Lower leg skin (tissue), 4 donors: Measurements from ENCODE around the gene MAMLD1. TPM values are rescaled to one million over a fixed set of nuclear protein-coding genes. Genes with fewer than 3 reads are reported as not detected.

Experiments
- DNase-seq, 2 donors: peaks; one replicate each; pipeline ENCODE4 v3.0.0-alpha.2; 2019; ENCODE audit warnings: low spot score in 2 of 2
- H3K4me3 ChIP-seq: fragments of 200-600 bp; sonication (generic); 2 replicates; pipeline ENCODE4 v1.5.1; 2017; ENCODE audit warnings: mild to moderate bottlenecking, low read depth; ENCODE audit not compliant: poor library complexity, severe bottlenecking
- POLR2A ChIP-seq, 2 donors: fragments of 450-650 bp; IDR thresholded peaks; one replicate each; pipeline ENCODE4 v1.6.1; 2016 to 2017; ENCODE audit warnings: antibody characterized with exemption in 2 of 2, mild to moderate bottlenecking in 1 of 2, moderate library complexity in 1 of 2
- WGBS, 2 donors: methylation state at CpG; one replicate each; pipeline ENCODE4 v1.1.5; 2018; 5-methylcytosine and 5-hydroxymethylcytosine counted together
- intact Hi-C: fragments of 100-400 bp; cut with DNase I; formaldehyde crosslinking; loops from one replicate; pipeline ENCODE4 v1.15.0; 2023; ENCODE audit warnings: low total_unique reads
- total RNA-seq, 4 donors: library from RNA; depleted of rRNA; stranded (reverse); fragments of >200 nt; gene quantifications; one replicate each; pipeline ENCODE4 v1.1.0, GENCODE V29; 2016
- TF ChIP-seq, protein P1 (sequence below), 3 donors: fragments of 450-650 bp; IDR thresholded peaks; one replicate each; pipeline ENCODE4 v1.5.1; 2016; ENCODE audit warnings: antibody characterized with exemption in 3 of 3, mild to moderate bottlenecking in 3 of 3, moderate library complexity in 2 of 3

Gene MAMLD1
- total RNA-seq, 4 donors from 2014 or later: 1.9 to 3.2 (median 2.6) TPM

DNA sequence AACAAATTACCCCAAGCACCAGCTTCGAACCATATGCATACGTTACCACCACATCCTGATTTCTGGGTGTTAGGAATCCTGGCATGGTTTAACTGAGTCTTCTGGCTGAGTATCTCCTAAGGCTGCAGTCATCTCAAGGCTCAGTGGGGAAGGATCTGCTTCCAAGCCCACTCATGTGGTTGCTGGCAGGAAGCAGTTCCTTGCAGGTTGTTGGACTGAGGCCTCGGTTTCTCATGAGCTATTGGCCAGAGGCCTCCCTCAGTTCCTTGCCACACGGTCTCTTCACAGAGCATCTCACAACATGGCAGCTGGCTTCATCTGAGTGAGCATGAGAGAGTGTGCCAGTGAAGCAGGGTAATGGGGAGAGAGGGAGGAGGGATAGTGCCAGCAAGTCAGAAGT is 109.2 kb downstream of the MAMLD1 start:
- intact Hi-C loops: no loop called here
- TF ChIP-seq POLR2A (IDR thresholded peaks at IDR 0.05): no peak
- TF ChIP-seq, protein P1, sequence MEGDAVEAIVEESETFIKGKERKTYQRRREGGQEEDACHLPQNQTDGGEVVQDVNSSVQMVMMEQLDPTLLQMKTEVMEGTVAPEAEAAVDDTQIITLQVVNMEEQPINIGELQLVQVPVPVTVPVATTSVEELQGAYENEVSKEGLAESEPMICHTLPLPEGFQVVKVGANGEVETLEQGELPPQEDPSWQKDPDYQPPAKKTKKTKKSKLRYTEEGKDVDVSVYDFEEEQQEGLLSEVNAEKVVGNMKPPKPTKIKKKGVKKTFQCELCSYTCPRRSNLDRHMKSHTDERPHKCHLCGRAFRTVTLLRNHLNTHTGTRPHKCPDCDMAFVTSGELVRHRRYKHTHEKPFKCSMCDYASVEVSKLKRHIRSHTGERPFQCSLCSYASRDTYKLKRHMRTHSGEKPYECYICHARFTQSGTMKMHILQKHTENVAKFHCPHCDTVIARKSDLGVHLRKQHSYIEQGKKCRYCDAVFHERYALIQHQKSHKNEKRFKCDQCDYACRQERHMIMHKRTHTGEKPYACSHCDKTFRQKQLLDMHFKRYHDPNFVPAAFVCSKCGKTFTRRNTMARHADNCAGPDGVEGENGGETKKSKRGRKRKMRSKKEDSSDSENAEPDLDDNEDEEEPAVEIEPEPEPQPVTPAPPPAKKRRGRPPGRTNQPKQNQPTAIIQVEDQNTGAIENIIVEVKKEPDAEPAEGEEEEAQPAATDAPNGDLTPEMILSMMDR (IDR thresholded peaks at IDR 0.05): no peak
- no peak for DNase-seq
- H3K4me3 ChIP-seq: no peak overlapping the region
- 85 to 100% methylated on average over 4 of the region's 4 CpGs for WGBS, 2 donors

DNA sequence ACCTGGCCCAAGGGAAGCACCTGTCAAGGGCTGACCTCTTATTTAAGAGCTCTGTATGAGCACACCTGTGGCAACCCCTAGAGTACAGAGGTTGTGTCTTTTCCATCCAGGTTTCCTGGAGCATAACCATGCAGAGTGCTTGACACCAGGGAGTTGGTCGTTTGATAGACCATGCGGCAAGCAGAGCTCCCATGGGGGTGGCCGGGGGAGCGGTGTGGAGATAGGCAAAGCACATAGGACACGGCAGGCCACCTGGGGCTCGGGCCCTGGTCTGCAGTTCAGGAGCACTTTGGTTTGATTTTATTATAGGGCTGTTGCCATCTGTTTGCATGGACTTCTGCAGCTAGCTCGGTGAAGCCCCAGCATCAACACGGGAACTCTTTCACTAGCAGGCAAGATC is 110.3 kb downstream of the MAMLD1 start:
- no peak overlapping the region for H3K4me3 ChIP-seq
- intact Hi-C loops: no loop called here
- TF ChIP-seq, protein P1 (IDR thresholded peaks at IDR 0.05): no peak
- TF ChIP-seq POLR2A (IDR thresholded peaks at IDR 0.05): no peak
- WGBS, 2 donors: 92 to 95% methylated on average over 7 to 8 of the region's 8 CpGs
- no peak for DNase-seq

DNA sequence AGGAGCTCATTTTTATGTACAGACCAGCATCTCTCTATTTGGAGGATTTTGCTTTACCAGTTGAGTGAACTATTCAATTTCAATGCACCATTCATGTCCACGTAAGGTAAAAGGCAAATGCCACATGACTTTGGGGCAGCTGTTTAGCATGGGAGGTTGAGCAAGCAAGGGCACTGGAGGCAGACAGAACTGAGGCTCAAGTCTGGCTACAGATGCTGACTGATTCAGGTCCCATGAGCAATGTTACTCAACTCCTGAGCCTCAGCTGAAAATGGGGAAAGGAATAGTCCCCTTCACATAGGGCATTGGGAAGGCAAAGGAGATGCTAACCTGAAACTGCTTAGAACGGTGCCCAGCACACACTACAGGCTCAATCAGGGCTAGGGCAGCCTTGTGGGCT is 112.3 kb downstream of the MAMLD1 start:
- no peak overlapping the region for H3K4me3 ChIP-seq
- 48 to 90% methylated on average over 2 of the region's 2 CpGs for WGBS, 2 donors
- TF ChIP-seq, protein P1 (IDR thresholded peaks at IDR 0.05): no peak
- TF ChIP-seq POLR2A (IDR thresholded peaks at IDR 0.05): no peak
- intact Hi-C loops: no loop called here
- no peak for DNase-seq

DNA sequence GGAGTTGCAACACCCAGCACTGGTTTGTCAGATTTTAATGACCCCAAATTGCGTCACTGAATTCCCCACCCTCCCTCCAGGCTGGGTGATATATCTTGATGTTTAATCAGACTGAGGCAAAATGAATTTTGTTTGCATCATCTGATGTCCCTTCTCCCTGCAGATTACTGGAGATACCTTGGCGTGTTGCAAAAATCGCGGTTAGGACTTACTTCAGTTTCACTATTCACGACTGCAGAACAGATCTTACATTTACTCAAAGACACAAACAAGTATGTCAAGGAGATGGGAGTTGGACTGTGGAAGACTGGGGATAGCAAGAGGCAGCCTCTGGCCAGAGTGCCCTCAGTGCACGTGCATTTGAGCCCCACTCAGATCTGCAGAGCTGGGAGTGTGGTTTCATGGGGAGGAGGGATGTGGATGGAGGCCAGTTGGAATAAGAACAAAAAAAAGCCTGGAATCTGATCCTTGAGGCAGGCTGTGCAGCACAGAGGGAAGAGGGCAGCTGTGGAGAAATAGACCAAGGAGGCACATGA is 113.1 kb downstream of the MAMLD1 start:
- intact Hi-C loops: no loop called here
- TF ChIP-seq, protein P1 (IDR thresholded peaks at IDR 0.05): no peak
- no peak for TF ChIP-seq POLR2A (IDR thresholded peaks at IDR 0.05)
- WGBS, 2 donors: 62 to 65% methylated on average over 6 of the region's 6 CpGs
- DNase-seq: no peak
- H3K4me3 ChIP-seq: no peak overlapping the region

DNA sequence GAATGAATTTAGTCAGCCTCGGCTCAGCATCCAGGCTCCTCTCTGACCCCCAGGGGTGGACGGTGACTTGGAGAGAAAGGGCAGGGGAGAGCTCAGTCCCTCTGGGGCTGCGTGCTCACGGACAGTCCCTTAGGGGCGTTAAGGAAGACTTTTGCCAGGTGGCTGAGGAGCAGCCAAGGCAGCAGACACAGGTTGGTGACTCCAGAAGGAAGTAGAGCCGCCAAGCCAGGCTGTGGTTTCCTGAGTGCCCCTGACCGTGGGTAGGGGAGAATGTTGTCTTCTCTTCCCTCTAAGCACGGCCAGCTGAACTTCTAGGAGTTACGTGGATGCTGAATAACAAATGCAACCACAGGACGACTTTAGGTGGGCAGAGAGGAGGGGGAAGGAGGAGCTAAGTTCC is 114.3 kb downstream of the MAMLD1 start:
- intact Hi-C loops: no loop called here
- no peak for DNase-seq
- TF ChIP-seq POLR2A (IDR thresholded peaks at IDR 0.05): no peak
- TF ChIP-seq, protein P1 (IDR thresholded peaks at IDR 0.05): no peak
- WGBS, 2 donors: 70 to 71% methylated on average over 9 to 10 of the region's 10 CpGs
- no peak overlapping the region for H3K4me3 ChIP-seq
